Islet precursor cell (in vitro differentiated cells): ENCODE results near the gene GLTP.
"Not testable (repeated sequence)": the region's sequence is repeated elsewhere in the genome, so short reads cannot be mapped to it uniquely, and the experiment has no call there.

Source experiments
- DNase-seq: peaks from one replicate; pipeline ENCODE4 v3.0.0-alpha.2; 2018

GLTP gene

GRCh38 chr12:109876406-109876805, 3.9 kb downstream of the GLTP start:
- no peak for DNase-seq

GRCh38 chr12:109875572-109876131, 4.7 kb downstream of the GLTP start:
- DNase-seq: no peak

- DNase-seq: no peak
Observed at GRCh38 chr12:109873653-109874052, 6.7 kb downstream of the GLTP start.

- DNase-seq: no peak
Observed at GRCh38 chr12:109871668-109872314, 8.6 kb downstream of the GLTP start.

- DNase-seq: no peak
Observed at GRCh38 chr12:109870648-109871047, 9.7 kb downstream of the GLTP start.

- DNase-seq: no peak
Observed at GRCh38 chr12:109868182-109869051, 11.9 kb downstream of the GLTP start.

- peak; percentile 86 for DNase-seq
Observed at GRCh38 chr12:109864916-109865315, 15.4 kb downstream of the GLTP start.

GRCh38 chr12:109863847-109864712, 16.3 kb downstream of the GLTP start:
- DNase-seq: no peak

GRCh38 chr12:109862491-109862890, 17.9 kb downstream of the GLTP start:
- not testable (repeated sequence) for DNase-seq

GRCh38 chr12:109861689-109862314, 18.5 kb downstream of the GLTP start:
- no peak for DNase-seq

GRCh38 chr12:109860977-109861376, 19.4 kb downstream of the GLTP start:
- no peak for DNase-seq

- no peak for DNase-seq
Observed at GRCh38 chr12:109858764-109859163, 21.6 kb downstream of the GLTP start.

- no peak for DNase-seq
Observed at GRCh38 chr12:109857715-109858114, 22.6 kb downstream of the GLTP start.

GRCh38 chr12:109855377-109855776, 25.0 kb downstream of the GLTP start:
- DNase-seq: no peak

GRCh38 chr12:109850518-109850917, 29.8 kb downstream of the GLTP start:
- not testable (repeated sequence) for DNase-seq

GRCh38 chr12:109847142-109847735, 33.1 kb downstream of the GLTP start:
- DNase-seq: no peak

GRCh38 chr12:109845824-109846205, 34.5 kb downstream of the GLTP start:
- DNase-seq: no peak

GRCh38 chr12:109844983-109845823, 35.1 kb downstream of the GLTP start:
- DNase-seq: peak; percentile 95

- no peak for DNase-seq
Observed at GRCh38 chr12:109844091-109844490, 36.2 kb downstream of the GLTP start.

- no peak for DNase-seq
Observed at GRCh38 chr12:109842021-109842420, 38.3 kb downstream of the GLTP start.

GRCh38 chr12:109841356-109841755, 39.0 kb downstream of the GLTP start:
- DNase-seq: no peak
